Measurements from ENCODE around the gene PPM1H. TPM values are rescaled to one million over a fixed set of nuclear protein-coding genes. Genes with fewer than 3 reads are reported as not detected.
"Not testable (repeated sequence)": the region's sequence is repeated elsewhere in the genome, so short reads cannot be mapped to it uniquely, and the experiment has no call there.

Gene PPM1H
- total RNA-seq, 1 experiment from 2014 or later: 0.04 TPM

GRCh38 chr12:62670986-62671720, 263.8 kb downstream of the PPM1H start:
- H3K4me3 ChIP-seq (ENCODE audit: low read depth, low read length, poor library complexity, severe bottlenecking): no peak overlapping the region
- intact Hi-C loops (cut with micrococcal nuclease; ENCODE audit: unreplicated experiment): no loop called here
- peaks cover 8% of the 10 kb centered on the region for H3K27me3 ChIP-seq (replicated peaks; ENCODE audit: insufficient read depth, low read depth, low read length, poor library complexity)
- H3K36me3 ChIP-seq (ENCODE audit: insufficient read depth, low read length, poor library complexity, severe bottlenecking): no peaks in the 10 kb centered on the region
- TF ChIP-seq EZH2 (IDR thresholded peaks at IDR 0.05; ENCODE audit: borderline replicate concordance, low read depth, low read length, poor library complexity, severe bottlenecking) (no peak), CTCF (conservative IDR thresholded peaks at IDR 0.05; ENCODE audit: low read depth, low read length) (no peak)
- no peak for DNase-seq (ENCODE audit: low spot score)
- no peaks in the 10 kb centered on the region for H3K4me1 ChIP-seq (ENCODE audit: insufficient read depth, low read length, poor library complexity, severe bottlenecking)
- H3K27ac ChIP-seq (ENCODE audit: low read depth, low read length, poor library complexity, severe bottlenecking): no peak overlapping the region
- no peaks in the 10 kb centered on the region for H3K9me3 ChIP-seq (ENCODE audit: low read depth, low read length, poor library complexity, severe bottlenecking)
- no TSS peak for BruUV-seq (replicated peaks)
- ChIA-PET POLR2A (ENCODE audit: low non-redundant PET) (no interaction called here), CTCF (no interaction called here)

- H3K27ac ChIP-seq (ENCODE audit: low read depth, low read length, poor library complexity, severe bottlenecking): no peak overlapping the region
- no TSS peak for BruUV-seq (replicated peaks)
- H3K4me3 ChIP-seq (ENCODE audit: low read depth, low read length, poor library complexity, severe bottlenecking): no peak overlapping the region
- intact Hi-C loops (cut with micrococcal nuclease; ENCODE audit: unreplicated experiment): no loop called here
- ChIA-PET CTCF (no interaction called here), POLR2A (ENCODE audit: low non-redundant PET) (no interaction called here)
- H3K27me3 ChIP-seq (replicated peaks; ENCODE audit: insufficient read depth, low read depth, low read length, poor library complexity): peaks cover 8% of the 10 kb centered on the region
- no peaks in the 10 kb centered on the region for H3K9me3 ChIP-seq (ENCODE audit: low read depth, low read length, poor library complexity, severe bottlenecking)
- no peaks in the 10 kb centered on the region for H3K4me1 ChIP-seq (ENCODE audit: insufficient read depth, low read length, poor library complexity, severe bottlenecking)
- TF ChIP-seq CTCF (conservative IDR thresholded peaks at IDR 0.05; ENCODE audit: low read depth, low read length) (no peak), EZH2 (IDR thresholded peaks at IDR 0.05; ENCODE audit: borderline replicate concordance, low read depth, low read length, poor library complexity, severe bottlenecking) (no peak)
- H3K36me3 ChIP-seq (ENCODE audit: insufficient read depth, low read length, poor library complexity, severe bottlenecking): no peaks in the 10 kb centered on the region
- no peak for DNase-seq (ENCODE audit: low spot score)
Measured at GRCh38 chr12:62668782-62669181, 266.2 kb downstream of the PPM1H start.

- H3K9me3 ChIP-seq (ENCODE audit: low read depth, low read length, poor library complexity, severe bottlenecking); CTCF ChIA-PET; BruUV-seq (replicated peaks); DNase-seq (ENCODE audit: low spot score); H3K36me3 ChIP-seq (ENCODE audit: insufficient read depth, low read length, poor library complexity, severe bottlenecking); H3K27me3 ChIP-seq (replicated peaks; ENCODE audit: insufficient read depth, low read depth, low read length, poor library complexity); H3K4me1 ChIP-seq (ENCODE audit: insufficient read depth, low read length, poor library complexity, severe bottlenecking); POLR2A ChIA-PET (ENCODE audit: low non-redundant PET); H3K4me3 ChIP-seq (ENCODE audit: low read depth, low read length, poor library complexity, severe bottlenecking); intact Hi-C loops (cut with micrococcal nuclease; ENCODE audit: unreplicated experiment); H3K27ac ChIP-seq (ENCODE audit: low read depth, low read length, poor library complexity, severe bottlenecking): not testable (repeated sequence)
Measured at GRCh38 chr12:62664951-62665350, 270.0 kb downstream of the PPM1H start.

- no TSS peak for BruUV-seq (replicated peaks)
- ChIA-PET CTCF (no interaction called here), POLR2A (ENCODE audit: low non-redundant PET) (no interaction called here)
- Histone ChIP-seq H3K9me3 (ENCODE audit: low read depth, low read length, poor library complexity, severe bottlenecking) (no peaks in the 10 kb centered on the region), H3K4me3 (ENCODE audit: low read depth, low read length, poor library complexity, severe bottlenecking) (no peak overlapping the region), H3K27me3 (replicated peaks; ENCODE audit: insufficient read depth, low read depth, low read length, poor library complexity) (no peaks in the 10 kb centered on the region), H3K36me3 (ENCODE audit: insufficient read depth, low read length, poor library complexity, severe bottlenecking) (no peaks in the 10 kb centered on the region), H3K4me1 (ENCODE audit: insufficient read depth, low read length, poor library complexity, severe bottlenecking) (no peaks in the 10 kb centered on the region), H3K27ac (ENCODE audit: low read depth, low read length, poor library complexity, severe bottlenecking) (no peak overlapping the region)
- TF ChIP-seq EZH2 (IDR thresholded peaks at IDR 0.05; ENCODE audit: borderline replicate concordance, low read depth, low read length, poor library complexity, severe bottlenecking) (no peak), CTCF (conservative IDR thresholded peaks at IDR 0.05; ENCODE audit: low read depth, low read length) (no peak)
- intact Hi-C loops (cut with micrococcal nuclease; ENCODE audit: unreplicated experiment): no loop called here
- no peak for DNase-seq (ENCODE audit: low spot score)
Measured at GRCh38 chr12:62660756-62661155, 274.2 kb downstream of the PPM1H start.

Data from A673 (cell line).